Esophagus squamous epithelium (tissue), 5 donors: ENCODE measurements around the gene SCG3. TPM values are rescaled to one million over a fixed set of nuclear protein-coding genes. Genes with fewer than 3 reads are reported as not detected.
"Not testable (repeated sequence)": the region's sequence is repeated elsewhere in the genome, so short reads cannot be mapped to it uniquely, and the experiment has no call there.

Experiments used
- DNase-seq: peaks from one replicate; lab custom pipeline; 2025; lab: John Stamatoyannopoulos, UW
- H3K27ac ChIP-seq, 4 donors: fragments of 200-600 bp; sonication (generic); one replicate each; pipeline ENCODE4 v1.5.1; 2016 to 2019; ENCODE audit warnings: mild to moderate bottlenecking in 1 of 4
- H3K27me3 ChIP-seq, 4 donors: fragments of 200-600 bp; sonication (generic); 1 replicate in 3 of 4; 2 replicates in 1 of 4; pipeline versions ENCODE4 v1.5.1 to v1.6.0; 2017 to 2021; ENCODE audit warnings: antibody characterized with exemption in 1 of 4
- H3K36me3 ChIP-seq, 3 donors: fragments of 200-600 bp; sonication (generic); one replicate each; pipeline ENCODE4 v1.5.1; 2016 to 2019
- H3K4me1 ChIP-seq, 3 donors: fragments of 200-600 bp; sonication (generic); one replicate each; pipeline ENCODE4 v1.5.1; 2017 to 2019
- H3K4me3 ChIP-seq, 4 donors: fragments of 200-600 bp; sonication (generic); 1 replicate in 3 of 4; 2 replicates in 1 of 4; pipeline ENCODE4 v1.5.1; 2016 to 2019; ENCODE audit warnings: mild to moderate bottlenecking in 2 of 4, moderate library complexity in 1 of 4
- H3K9me3 ChIP-seq, 3 donors: fragments of 200-600 bp; sonication (generic); one replicate each; pipeline ENCODE4 v1.5.1; 2016 to 2019
- POLR2A ChIP-seq, 4 donors: fragments of 450-650 bp; IDR thresholded peaks; one replicate each; pipeline ENCODE4 v1.6.1; 2017; ENCODE audit warnings: antibody characterized with exemption in 4 of 4, mild to moderate bottlenecking in 4 of 4, moderate library complexity in 3 of 4
- WGBS, 2 donors: methylation state at CpG; one replicate each; pipeline ENCODE4 v1.1.5; 2018; 5-methylcytosine and 5-hydroxymethylcytosine counted together
- intact Hi-C: fragments of 100-400 bp; cut with DNase I; formaldehyde crosslinking; loops from one replicate; pipeline ENCODE4 v1.15.0; 2022
- total RNA-seq, 4 donors: library from RNA; depleted of rRNA; stranded (reverse); fragments of >200 nt; gene quantifications; one replicate each; pipeline ENCODE4 v1.1.0, GENCODE V29; 2016
- TF ChIP-seq, protein P1 (sequence below), 6 experiments: fragments of 450-650 bp in 4 of 6; fragments of 200-600 bp in 2 of 6; sonication (generic) in 2 of 6; IDR thresholded peaks; one replicate each; pipeline ENCODE4 v1.5.1; 2016 to 2019; ENCODE audit warnings: antibody characterized with exemption in 6 of 6, mild to moderate bottlenecking in 4 of 6, moderate library complexity in 4 of 6
- donor health status: DM: yes; HTN: yes; CAD: no.

The SCG3 gene
- total RNA-seq, 4 donors from 2014 or later = 0.38 TPM; not detected in 3

DNA sequence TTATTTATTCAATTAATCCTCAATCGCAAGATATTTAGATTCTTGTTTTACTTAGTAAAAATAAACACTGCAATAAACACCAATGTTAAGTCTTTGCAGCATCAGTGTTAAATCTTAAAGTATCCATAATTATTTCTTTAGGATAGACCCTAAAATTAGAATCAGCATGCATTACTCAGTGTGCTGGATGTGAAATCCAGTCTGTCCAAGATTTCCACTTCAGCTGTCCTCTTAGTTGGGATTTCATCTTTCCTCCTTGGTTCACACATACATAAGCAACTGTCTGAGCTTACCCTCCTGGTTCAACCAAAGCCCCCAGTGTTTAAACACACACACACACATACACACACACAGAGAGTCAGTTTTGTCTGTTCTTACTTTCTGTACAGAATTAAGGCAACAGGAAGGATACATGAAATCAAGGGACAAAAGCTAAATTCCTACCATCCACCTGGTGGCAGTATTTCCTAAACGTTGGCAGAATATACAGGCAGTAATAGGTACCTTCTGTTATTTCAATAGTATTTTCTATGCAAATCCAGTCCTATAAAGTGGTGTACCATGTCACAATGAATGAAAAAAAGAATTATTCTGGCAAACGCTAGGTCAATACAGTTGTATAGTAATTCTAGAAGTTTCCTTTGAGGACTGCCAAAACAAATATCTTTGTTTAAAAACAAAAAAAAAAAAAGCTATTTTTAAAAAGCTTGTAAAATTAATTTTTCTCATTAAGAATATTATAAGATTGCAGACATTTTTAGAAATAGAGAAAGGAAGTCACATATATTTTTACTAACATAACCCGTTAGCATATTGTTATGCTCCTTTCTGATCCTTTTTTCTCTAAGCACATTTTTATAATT, 31.4 kb upstream of the SCG3 start:
- no peak for TF ChIP-seq POLR2A (IDR thresholded peaks at IDR 0.05)
- TF ChIP-seq, protein P1, sequence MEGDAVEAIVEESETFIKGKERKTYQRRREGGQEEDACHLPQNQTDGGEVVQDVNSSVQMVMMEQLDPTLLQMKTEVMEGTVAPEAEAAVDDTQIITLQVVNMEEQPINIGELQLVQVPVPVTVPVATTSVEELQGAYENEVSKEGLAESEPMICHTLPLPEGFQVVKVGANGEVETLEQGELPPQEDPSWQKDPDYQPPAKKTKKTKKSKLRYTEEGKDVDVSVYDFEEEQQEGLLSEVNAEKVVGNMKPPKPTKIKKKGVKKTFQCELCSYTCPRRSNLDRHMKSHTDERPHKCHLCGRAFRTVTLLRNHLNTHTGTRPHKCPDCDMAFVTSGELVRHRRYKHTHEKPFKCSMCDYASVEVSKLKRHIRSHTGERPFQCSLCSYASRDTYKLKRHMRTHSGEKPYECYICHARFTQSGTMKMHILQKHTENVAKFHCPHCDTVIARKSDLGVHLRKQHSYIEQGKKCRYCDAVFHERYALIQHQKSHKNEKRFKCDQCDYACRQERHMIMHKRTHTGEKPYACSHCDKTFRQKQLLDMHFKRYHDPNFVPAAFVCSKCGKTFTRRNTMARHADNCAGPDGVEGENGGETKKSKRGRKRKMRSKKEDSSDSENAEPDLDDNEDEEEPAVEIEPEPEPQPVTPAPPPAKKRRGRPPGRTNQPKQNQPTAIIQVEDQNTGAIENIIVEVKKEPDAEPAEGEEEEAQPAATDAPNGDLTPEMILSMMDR (IDR thresholded peaks at IDR 0.05) = peak; percentile 58 to 84 (median 72)
- Histone ChIP-seq H3K4me3 (no peak overlapping the region), H3K27me3 (no peaks in the 10 kb centered on the region), H3K9me3 (no peaks in the 10 kb centered on the region), H3K36me3 (no peaks in the 10 kb centered on the region), H3K27ac (no peak overlapping the region), H3K4me1 (no peaks in the 10 kb centered on the region)
- DNase-seq = no peak
- intact Hi-C loops = loop anchor here (2.0 kb wide), 1 partner anchor 125 kb away; no protein-coding TSS in a partner anchor
- 38 to 43% methylated on average over 4 of the region's 4 CpGs for WGBS, 2 donors

DNA sequence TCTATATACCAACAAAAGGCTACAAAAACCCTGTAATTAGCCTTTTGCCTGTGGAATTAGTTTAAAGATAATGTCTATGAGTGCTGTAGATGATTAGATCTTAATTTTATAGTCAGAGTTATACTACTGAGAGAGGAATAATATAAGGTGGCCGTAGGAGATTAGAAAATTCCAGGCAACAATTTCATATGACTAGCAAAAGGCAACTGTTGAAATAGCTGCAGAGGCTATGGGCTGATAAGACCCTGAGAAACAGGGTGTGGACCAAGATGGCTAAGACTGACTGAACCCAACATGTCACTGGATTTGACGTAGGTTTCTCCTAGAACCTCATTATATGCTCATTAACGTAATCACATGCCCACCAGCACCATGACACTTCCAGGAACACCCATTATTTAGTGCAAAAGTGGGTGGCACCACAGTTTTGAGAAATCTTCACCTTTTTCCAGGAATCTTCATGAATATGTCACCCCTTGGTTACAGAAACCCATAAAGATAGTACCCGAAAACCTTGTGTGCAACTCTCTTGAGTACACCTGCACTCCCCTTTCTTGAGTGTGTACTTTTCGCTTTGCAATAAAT, 29.1 kb upstream of the SCG3 start:
- Histone ChIP-seq H3K4me1 (no peaks in the 10 kb centered on the region), H3K4me3 (no peak overlapping the region), H3K36me3 (no peaks in the 10 kb centered on the region), H3K27me3 (no peaks in the 10 kb centered on the region), H3K27ac (no peak overlapping the region), H3K9me3 (no peaks in the 10 kb centered on the region)
- WGBS, 2 donors = 86 to 87% methylated on average over 5 of the region's 5 CpGs
- TF ChIP-seq, protein P1 (IDR thresholded peaks at IDR 0.05) = no peak
- DNase-seq = no peak
- intact Hi-C loops = no loop called here

DNA sequence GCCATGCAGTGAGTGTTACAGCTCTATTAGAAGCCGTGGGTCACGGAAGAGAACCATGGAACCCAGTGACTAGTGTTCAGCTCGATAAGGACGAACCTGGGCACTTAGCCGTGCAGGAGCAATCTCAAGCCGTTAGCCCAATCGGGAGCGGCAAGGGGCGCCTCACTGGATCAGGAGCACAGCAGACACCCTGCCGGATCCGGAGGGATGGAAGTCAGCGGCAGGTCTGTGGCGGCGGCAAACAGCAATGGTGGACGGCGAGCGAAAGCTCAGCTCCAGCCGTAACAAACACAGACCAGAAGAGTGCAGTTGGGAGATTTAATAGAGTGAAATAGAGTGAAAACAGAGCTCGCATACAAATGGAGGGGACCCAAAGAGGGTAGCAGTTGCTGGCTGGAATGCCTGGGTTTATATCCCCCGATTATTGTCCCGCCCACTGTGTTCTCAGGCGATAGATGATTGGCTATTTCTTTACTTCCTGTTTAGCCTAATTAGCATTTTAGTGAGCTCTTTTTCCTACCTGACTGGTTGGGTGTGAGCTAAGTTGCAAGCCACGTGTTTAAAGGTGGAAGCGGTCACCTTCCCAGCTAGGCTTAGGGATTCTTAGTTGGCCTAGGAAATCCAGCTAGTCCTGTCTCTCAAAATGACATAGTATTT, 25.8 kb upstream of the SCG3 start:
- intact Hi-C loops, H3K4me1 ChIP-seq, H3K4me3 ChIP-seq, H3K9me3 ChIP-seq, H3K36me3 ChIP-seq, H3K27ac ChIP-seq, DNase-seq, H3K27me3 ChIP-seq: not testable (repeated sequence)
- 91 to 95% methylated on average over 18 to 22 of the region's 24 CpGs for WGBS, 2 donors

DNA sequence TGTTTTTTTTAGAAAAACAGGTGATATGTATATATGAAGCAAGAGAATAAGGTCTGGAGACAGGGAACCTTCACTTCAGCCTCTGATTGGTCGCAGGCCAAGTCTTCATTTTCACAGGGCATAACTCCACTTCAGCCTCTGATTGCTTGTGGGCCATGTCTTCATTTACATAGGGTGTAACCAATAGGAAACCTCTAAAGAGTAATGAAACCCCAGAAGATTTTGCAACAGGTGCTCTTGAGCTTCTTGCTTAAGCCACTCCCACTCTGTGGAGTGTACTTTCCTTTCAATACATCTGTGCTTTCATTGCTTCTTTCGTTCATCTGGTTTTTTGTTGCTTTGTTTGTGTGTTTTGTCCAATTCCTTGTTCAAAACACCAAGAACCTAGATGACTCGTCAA, 22.6 kb upstream of the SCG3 start:
- intact Hi-C loops = no loop called here
- H3K4me1 ChIP-seq = no peaks in the 10 kb centered on the region
- TF ChIP-seq, protein P1 (IDR thresholded peaks at IDR 0.05) = no peak
- TF ChIP-seq POLR2A (IDR thresholded peaks at IDR 0.05) = no peak
- H3K36me3 ChIP-seq = no peaks in the 10 kb centered on the region
- H3K9me3 ChIP-seq = no peaks in the 10 kb centered on the region
- H3K27me3 ChIP-seq = no peaks in the 10 kb centered on the region
- no peak overlapping the region for H3K27ac ChIP-seq
- WGBS, 2 donors = 80 to 87% methylated on average over 3 of the region's 3 CpGs
- H3K4me3 ChIP-seq = no peak overlapping the region
- no peak for DNase-seq

DNA sequence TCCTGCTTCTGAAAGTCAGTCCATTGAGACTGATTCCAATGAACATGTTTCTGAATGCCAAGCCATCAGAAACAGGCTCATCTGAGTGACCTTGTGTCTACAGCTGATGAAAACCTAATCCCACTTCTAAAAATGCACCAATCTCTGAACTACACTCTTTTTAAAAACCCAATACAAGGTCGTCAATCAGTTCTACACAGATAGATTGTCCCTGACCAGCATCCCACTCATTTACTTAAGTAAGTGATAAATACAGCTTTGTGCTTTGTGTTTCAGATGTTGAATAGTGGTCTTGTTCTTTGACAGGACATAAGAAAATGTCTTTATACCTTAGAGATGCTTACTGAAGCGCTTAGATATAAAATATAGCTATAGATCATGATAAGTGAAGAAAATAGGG, 20.2 kb upstream of the SCG3 start:
- Histone ChIP-seq H3K4me3 (no peak overlapping the region), H3K4me1 (no peaks in the 10 kb centered on the region), H3K36me3 (no peaks in the 10 kb centered on the region), H3K9me3 (no peaks in the 10 kb centered on the region), H3K27me3 (no peaks in the 10 kb centered on the region), H3K27ac (no peak overlapping the region)
- 85 to 90% methylated on average over 2 of the region's 2 CpGs for WGBS, 2 donors
- no peak for DNase-seq
- no peak for TF ChIP-seq POLR2A (IDR thresholded peaks at IDR 0.05)
- TF ChIP-seq, protein P1 (IDR thresholded peaks at IDR 0.05) = no peak
- intact Hi-C loops = no loop called here
